ENCODE results near the gene NLK. TPM values are rescaled to one million over a fixed set of nuclear protein-coding genes. Genes with fewer than 3 reads are reported as not detected.
"Not testable (repeated sequence)": the region's sequence is repeated elsewhere in the genome, so short reads cannot be mapped to it uniquely, and the experiment has no call there.

NLK gene
- polyA plus RNA-seq, 3 donors: 6.1 to 9.1 (median 7.9) TPM

- 79 to 93% (median 88%) methylated on average over 4 of the region's 4 CpGs for WGBS, 3 donors
- H3K27ac ChIP-seq (ENCODE audit: low read depth, low read length): not testable (repeated sequence)
These were observed 7.0 kb upstream of the NLK start for GRCh38 chr17:28035452-28035851.

- H3K27ac ChIP-seq (ENCODE audit: low read depth, low read length): not testable (repeated sequence)
- 90 to 98% (median 93%) methylated on average over 2 of the region's 2 CpGs for WGBS, 3 donors
These were observed 6.6 kb upstream of the NLK start for GRCh38 chr17:28035884-28036283.

GRCh38 chr17:28038802-28039201 lies 3.7 kb upstream of the NLK start:
- no peak overlapping the region for H3K27ac ChIP-seq (ENCODE audit: low read depth, low read length)
- WGBS, 3 donors: 17 to 19% (median 17%) methylated on average over 1 of the region's 1 CpG

- H3K27ac ChIP-seq (ENCODE audit: low read depth, low read length): no peak overlapping the region
- WGBS, 3 donors: 41 to 71% (median 51%) methylated on average over 3 of the region's 3 CpGs
These were observed 3.2 kb upstream of the NLK start for GRCh38 chr17:28039251-28039650.

GRCh38 chr17:28040406-28040805 lies 2.1 kb upstream of the NLK start:
- WGBS, 3 donors: 90 to 95% (median 94%) methylated on average over 6 of the region's 6 CpGs

GRCh38 chr17:28041068-28041843 lies 1.2 kb upstream of the NLK start:
- WGBS, 3 donors: 0 to 1% (median 1%) methylated on average over 33 to 43 of the region's 43 CpGs
- H3K27ac ChIP-seq (ENCODE audit: low read depth, low read length): no peak overlapping the region

More at GRCh38 chr17:28040406-28040805, 2.1 kb upstream of the NLK start:
- no peak overlapping the region for H3K27ac ChIP-seq (ENCODE audit: low read depth, low read length)

GRCh38 chr17:28041844-28042656 lies 427 bp upstream of the NLK start:
- 2 to 4% (median 3%) methylated on average over 13 to 27 of the region's 34 CpGs for WGBS, 3 donors
- H3K27ac ChIP-seq (ENCODE audit: low read depth, low read length): no peak overlapping the region

GRCh38 chr17:28042721-28043291 lies 329 bp downstream of the NLK start:
- no peak overlapping the region for H3K27ac ChIP-seq (ENCODE audit: low read depth, low read length)
- 95 to 98% (median 98%) methylated on average over 16 of the region's 16 CpGs for WGBS, 3 donors

GRCh38 chr17:28043296-28043695 lies 819 bp downstream of the NLK start:
- no peak overlapping the region for H3K27ac ChIP-seq (ENCODE audit: low read depth, low read length)
- 73 to 97% (median 95%) methylated on average over 3 of the region's 3 CpGs for whole genome bisulfite sequencing, 3 donors

- H3K27ac ChIP-seq (ENCODE audit: low read depth, low read length): no peak overlapping the region
These were observed 1.3 kb downstream of the NLK start for GRCh38 chr17:28043741-28044140.

GRCh38 chr17:28045304-28045703 lies 2.8 kb downstream of the NLK start:
- H3K27ac ChIP-seq (ENCODE audit: low read depth, low read length): no peak overlapping the region
- WGBS, 3 donors: 40 to 78% (median 72%) methylated on average over 3 of the region's 3 CpGs

- WGBS, 3 donors: 50 to 72% (median 61%) methylated on average over 3 of the region's 3 CpGs
- no peak overlapping the region for H3K27ac ChIP-seq (ENCODE audit: low read depth, low read length)
These were observed 3.8 kb downstream of the NLK start for GRCh38 chr17:28046034-28046825.

- WGBS, 3 donors: 41 to 48% (median 44%) methylated on average over 4 of the region's 4 CpGs
- H3K27ac ChIP-seq (ENCODE audit: low read depth, low read length): no peak overlapping the region
These were observed 5.3 kb downstream of the NLK start for GRCh38 chr17:28047806-28048205.

- WGBS, 3 donors: 95 to 100% (median 95%) methylated on average over 1 of the region's 1 CpG
- H3K27ac ChIP-seq (ENCODE audit: low read depth, low read length): no peak overlapping the region
These were observed 6.6 kb downstream of the NLK start for GRCh38 chr17:28049071-28049470.

GRCh38 chr17:28053044-28053670 lies 10.7 kb downstream of the NLK start:
- H3K27ac ChIP-seq (ENCODE audit: low read depth, low read length): no peak overlapping the region
- WGBS, 3 donors: 43 to 90% (median 80%) methylated on average over 3 of the region's 3 CpGs

GRCh38 chr17:28053725-28054124 lies 11.2 kb downstream of the NLK start:
- 60 to 88% (median 83%) methylated on average over 2 of the region's 2 CpGs for WGBS, 3 donors
- H3K27ac ChIP-seq (ENCODE audit: low read depth, low read length): no peak overlapping the region

- no peak overlapping the region for H3K27ac ChIP-seq (ENCODE audit: low read depth, low read length)
- 42 to 77% (median 66%) methylated on average over 2 of the region's 2 CpGs for WGBS, 3 donors
These were observed 13.2 kb downstream of the NLK start for GRCh38 chr17:28055546-28056275.

GRCh38 chr17:28056276-28056620 lies 13.8 kb downstream of the NLK start:
- 35 to 79% (median 78%) methylated on average over 3 of the region's 3 CpGs for WGBS, 3 donors

More at GRCh38 chr17:28056276-28056620, 13.8 kb downstream of the NLK start:
- H3K27ac ChIP-seq (ENCODE audit: low read depth, low read length): no peak overlapping the region
